Measurements from ENCODE around the gene REELD1.

REELD1 gene

DNA sequence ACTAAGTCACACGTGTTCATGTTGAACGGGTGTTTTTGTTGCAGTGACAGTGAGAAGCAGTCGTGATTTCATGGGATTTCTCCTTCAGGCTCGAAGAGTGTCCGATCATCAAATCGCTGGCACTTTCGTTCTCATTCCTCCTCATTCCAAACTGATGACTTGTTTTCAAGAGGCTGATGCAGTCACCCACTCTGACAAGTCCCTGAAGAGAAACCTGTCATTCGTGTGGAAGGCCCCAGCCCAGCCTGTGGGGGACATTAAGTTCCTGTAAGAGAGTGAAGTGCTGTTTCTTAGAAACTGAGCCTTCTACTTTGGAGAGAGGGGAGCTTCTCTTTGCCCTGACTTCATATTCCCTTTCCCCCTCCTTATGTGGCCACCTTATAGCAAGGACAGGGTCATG is 8.0 kb downstream of the REELD1 start:
- no peak overlapping the region for H3K4me3 ChIP-seq (ENCODE audit: low read length)
- TF ChIP-seq, protein P1, sequence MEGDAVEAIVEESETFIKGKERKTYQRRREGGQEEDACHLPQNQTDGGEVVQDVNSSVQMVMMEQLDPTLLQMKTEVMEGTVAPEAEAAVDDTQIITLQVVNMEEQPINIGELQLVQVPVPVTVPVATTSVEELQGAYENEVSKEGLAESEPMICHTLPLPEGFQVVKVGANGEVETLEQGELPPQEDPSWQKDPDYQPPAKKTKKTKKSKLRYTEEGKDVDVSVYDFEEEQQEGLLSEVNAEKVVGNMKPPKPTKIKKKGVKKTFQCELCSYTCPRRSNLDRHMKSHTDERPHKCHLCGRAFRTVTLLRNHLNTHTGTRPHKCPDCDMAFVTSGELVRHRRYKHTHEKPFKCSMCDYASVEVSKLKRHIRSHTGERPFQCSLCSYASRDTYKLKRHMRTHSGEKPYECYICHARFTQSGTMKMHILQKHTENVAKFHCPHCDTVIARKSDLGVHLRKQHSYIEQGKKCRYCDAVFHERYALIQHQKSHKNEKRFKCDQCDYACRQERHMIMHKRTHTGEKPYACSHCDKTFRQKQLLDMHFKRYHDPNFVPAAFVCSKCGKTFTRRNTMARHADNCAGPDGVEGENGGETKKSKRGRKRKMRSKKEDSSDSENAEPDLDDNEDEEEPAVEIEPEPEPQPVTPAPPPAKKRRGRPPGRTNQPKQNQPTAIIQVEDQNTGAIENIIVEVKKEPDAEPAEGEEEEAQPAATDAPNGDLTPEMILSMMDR (conservative IDR thresholded peaks at IDR 0.05; ENCODE audit: low read depth, low read length) = no peak
- DNase-seq (ENCODE audit: low read depth) = no peak

DNA sequence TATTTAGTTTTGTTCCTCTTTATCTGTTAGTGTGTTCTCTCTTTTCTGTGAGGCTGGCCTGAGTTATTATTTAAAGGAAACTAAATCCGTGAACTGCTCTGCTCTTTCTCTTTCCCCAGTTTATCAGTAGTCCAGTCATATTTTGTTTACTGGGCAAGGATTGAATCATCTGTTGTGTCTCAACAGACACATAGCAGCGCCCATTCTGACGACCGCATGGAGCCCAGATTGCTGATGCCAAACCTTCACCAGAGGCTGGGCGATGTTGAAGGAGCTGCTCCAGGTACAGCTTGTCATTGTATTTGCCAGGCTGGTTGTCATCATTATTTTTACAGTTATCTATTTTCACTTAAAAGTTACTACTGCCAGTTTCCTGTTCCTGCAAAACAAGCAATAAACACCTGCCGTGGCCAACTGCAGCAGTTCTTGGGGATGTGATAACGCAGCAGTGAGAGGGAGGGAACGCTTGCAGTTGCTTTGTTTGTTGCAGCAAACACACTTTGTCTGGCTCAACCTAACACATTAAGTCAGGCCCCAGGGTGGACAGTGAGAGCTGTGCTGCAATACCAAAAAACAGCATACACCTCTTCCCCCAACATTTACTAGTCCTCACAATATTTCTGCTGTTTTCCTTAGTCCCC is 10.1 kb downstream of the REELD1 start:
- H3K4me3 ChIP-seq (ENCODE audit: low read length) = no peak overlapping the region
- DNase-seq (ENCODE audit: low read depth) = no peak
- TF ChIP-seq, protein P1 (conservative IDR thresholded peaks at IDR 0.05; ENCODE audit: low read depth, low read length) = no peak

DNA sequence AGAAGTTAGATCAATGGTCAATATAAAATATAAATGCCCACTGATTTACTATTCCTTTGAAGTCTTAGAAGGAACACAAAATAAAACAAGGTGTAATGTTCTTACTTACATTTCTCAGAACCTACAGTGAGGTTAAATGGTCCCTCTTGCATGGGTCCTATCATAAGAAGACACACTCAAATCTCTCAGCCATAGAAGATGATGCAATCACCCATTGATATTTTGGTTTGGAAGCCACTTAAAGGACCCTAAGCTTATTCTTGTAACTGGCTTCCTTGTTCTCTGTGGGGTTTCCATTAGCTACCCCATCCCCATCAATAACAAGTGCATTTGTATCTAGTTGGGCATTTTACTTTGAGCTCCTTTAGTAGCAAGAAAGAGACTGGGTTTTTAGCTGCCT is 15.1 kb downstream of the REELD1 start:
- DNase-seq (ENCODE audit: low read depth) = no peak
- no peak overlapping the region for H3K4me3 ChIP-seq (ENCODE audit: low read length)
- TF ChIP-seq, protein P1 (conservative IDR thresholded peaks at IDR 0.05; ENCODE audit: low read depth, low read length) = no peak

DNA sequence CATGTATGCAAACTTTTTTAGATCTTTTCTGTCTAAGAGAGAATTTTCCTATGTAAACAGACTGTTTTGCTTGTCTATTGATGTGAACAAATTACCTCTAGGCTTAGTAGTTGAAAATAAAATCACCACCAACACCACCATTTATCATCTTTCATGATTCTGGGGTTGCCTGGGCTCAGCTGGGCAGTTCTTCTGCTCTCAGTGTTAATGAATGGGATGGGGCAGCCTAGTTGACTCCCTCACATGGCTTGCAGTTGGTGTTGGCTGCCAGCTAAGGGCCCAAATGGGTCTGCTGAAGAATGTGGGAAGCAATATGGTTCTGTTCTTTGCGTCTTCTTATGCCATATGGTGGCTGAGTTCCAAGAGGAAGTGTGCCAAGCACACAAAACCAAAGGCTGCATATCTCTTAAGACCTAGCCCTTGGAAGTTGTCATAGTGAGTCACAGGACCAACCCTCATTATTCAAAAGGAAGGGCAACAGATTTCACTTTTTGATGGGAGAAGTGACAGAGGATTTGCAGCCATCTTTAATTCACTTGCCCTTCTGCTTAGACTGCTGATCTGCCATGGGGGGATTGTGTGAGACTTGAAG is 17.9 kb downstream of the REELD1 start:
- no peak for DNase-seq (ENCODE audit: low read depth)

DNA sequence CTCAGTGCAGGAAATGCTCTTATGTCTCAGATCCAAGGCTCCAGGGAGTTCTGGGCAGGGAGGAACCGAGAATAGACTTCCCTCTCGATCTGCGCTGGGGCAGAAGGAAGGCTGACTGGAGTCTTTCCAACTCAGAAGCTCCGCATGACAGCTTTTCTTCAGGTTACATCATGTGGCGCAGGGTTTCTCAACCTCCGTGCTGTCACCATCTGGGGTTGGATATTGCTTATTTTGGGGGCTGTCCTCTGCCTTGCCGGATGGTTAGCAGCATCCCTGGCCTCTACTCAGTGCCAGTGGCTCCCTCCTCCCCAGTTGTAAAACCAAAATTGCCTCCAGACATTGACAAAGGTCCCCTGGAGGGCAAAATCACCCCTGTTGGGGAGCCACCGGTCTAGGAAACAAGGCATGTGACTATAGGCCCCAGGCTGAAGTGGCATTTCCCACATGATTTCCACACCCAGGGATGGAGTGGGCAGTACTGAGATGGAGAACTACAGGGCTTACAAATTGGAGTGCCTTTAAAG is 21.4 kb downstream of the REELD1 start:
- TF ChIP-seq, protein P1 (conservative IDR thresholded peaks at IDR 0.05; ENCODE audit: low read depth, low read length) = no peak
- DNase-seq (ENCODE audit: low read depth) = no peak
- H3K4me3 ChIP-seq (ENCODE audit: low read length) = no peak overlapping the region

More for the DNA sequence above, 17.9 kb downstream of the REELD1 start:
- TF ChIP-seq, protein P1 (conservative IDR thresholded peaks at IDR 0.05; ENCODE audit: low read depth, low read length) = no peak
- no peak overlapping the region for H3K4me3 ChIP-seq (ENCODE audit: low read length)

DNA sequence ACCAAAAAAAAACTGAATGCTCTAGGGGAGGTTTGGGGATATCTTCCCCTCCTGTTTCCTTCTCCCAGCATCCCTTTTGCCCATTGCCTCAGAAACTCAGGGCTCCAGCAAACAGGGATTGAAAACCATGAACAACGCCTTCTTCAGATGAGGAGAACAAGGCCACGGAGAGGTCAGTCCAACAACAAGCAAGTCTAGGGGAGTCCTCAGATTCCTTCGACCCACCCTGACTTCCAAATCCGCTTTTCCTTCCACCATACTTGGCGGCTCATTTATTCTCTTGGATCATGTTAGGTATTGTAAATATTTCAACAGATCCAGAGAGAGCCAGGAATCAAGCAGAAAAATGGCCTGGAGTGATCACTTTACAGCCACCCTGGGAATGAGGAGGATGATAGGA is 21.9 kb downstream of the REELD1 start:
- TF ChIP-seq, protein P1 (conservative IDR thresholded peaks at IDR 0.05; ENCODE audit: low read depth, low read length) = no peak
- no peak overlapping the region for H3K4me3 ChIP-seq (ENCODE audit: low read length)
- no peak for DNase-seq (ENCODE audit: low read depth)

DNA sequence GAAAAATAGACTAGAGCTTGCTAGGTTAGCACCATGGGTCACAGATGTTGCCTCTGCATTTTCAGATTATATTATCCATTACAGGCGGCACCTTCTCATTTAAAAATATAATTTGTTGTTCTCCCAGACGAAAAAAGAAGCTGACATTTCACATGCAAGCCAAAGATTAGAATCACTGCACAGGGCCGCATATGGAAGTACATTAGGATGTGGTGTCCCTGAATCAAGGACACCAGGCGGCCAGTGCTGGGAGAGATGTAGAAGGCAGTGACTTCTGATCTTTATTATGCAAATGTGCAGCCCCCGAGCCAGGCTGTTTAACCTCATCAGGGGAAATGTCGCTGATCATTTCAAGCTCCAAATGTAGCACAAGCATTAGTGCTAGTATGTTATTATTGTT is 22.8 kb downstream of the REELD1 start:
- DNase-seq (ENCODE audit: low read depth) = no peak
- TF ChIP-seq, protein P1 (conservative IDR thresholded peaks at IDR 0.05; ENCODE audit: low read depth, low read length) = no peak
- H3K4me3 ChIP-seq (ENCODE audit: low read length) = no peak overlapping the region

Data from retinal pigment epithelial cell (primary cell).